Activated CD4-positive, alpha-beta T cell treated with anti-CD3 and anti-CD28 coated beads for 1 hour (primary cell): ENCODE data around the gene FAM216A.
A peak's percentile ranks its signal among the peaks of the same experiment; 100 is the strongest.
"Not testable (repeated sequence)": the region's sequence is repeated elsewhere in the genome, so short reads cannot be mapped to it uniquely, and the experiment has no call there.

Experiments used
- DNase-seq: peaks from one replicate; pipeline ENCODE4 v3.0.0-alpha.2; 2020

FAM216A gene

DNA sequence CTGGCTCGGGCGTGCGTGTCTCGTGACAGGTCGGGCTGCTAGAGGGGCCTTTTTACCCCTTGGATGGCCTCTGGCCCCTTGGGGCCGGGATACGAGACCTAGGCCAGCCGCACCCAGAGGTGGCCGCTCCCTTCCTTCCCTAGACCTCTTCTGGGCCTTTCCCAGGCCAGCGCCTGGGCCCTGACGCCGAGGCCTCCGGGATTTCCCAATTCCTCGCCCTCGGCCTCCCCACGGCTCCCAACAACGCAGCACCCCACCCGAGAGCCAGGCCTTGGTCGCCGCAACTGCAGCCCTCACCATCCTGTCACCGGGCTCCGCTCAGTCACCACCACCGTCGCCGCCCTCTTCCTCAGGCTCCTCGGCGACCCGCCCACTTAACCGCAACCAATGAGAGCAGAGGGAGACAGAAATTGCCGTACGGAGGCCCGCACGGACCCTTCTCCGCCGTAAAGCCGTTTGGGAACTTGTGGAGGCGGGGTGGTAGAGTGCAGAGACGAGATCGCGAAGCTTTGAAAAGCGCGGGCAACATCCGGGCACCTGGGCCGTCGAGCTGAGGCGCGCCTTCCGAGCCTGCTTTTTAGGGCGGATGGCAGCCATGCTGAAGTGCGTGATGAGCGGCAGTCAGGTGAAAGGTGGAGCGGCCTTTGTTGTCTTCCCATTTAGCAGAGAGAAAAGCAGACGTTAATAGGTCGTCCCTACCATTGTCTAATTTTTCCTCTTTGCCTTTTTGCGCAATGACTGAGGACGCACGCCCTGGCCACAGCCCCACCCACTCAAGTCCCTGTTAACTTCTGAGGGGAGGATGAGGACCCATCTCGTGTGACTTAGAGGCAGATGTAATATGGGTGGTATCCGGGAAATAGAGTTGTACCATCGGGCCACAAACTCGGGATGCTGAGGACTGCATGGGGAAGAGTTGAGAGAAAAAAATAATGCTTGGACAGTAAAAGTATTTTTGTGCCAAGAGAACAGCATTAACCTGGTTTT lies 33.4 kb downstream of the FAM216A start, which contains the start of the genes RAD9B and VPS29:
TSS of gene RAD9B (plus strand) at position 580 of the 987 bp plus-strand sequence. CDS start at position 587, 7 bp downstream.
TSS of gene VPS29 (minus strand) at position 360 of the 987 bp plus-strand sequence. CDS start at position 300, 60 bp downstream.
- DNase-seq, result peak; percentile 98

GRCh38 chr12:110503432-110503831 lies 34.8 kb downstream of the FAM216A start:
- no peak for DNase-seq

GRCh38 chr12:110505332-110505731 lies 36.7 kb downstream of the FAM216A start:
- DNase-seq, result no peak

- DNase-seq, result no peak
Measured at GRCh38 chr12:110508071-110508586, 39.5 kb downstream of the FAM216A start.

- no peak for DNase-seq
Measured at GRCh38 chr12:110513842-110514241, 45.2 kb downstream of the FAM216A start.

DNA sequence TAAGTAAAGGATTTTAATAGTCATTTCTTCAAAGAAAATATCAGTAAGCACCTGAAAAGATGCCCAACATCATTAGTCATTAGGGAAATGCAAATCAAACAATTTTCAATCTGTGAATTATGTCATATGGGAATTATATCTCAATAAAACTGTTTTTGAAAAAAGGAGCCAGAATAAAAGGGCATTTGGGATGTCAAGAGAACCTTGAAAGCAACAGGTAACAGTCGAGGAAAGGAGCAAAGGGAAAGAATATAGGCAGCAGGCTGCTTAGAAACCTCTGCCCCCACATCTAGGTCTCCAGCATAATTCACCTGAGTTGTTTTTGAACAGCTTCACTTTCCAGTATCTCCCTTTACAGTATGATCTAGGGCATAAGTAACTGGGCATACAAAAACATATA lies 45.7 kb downstream of the FAM216A start:
- DNase-seq, result no peak

GRCh38 chr12:110516995-110517394 lies 48.4 kb downstream of the FAM216A start:
- no peak for DNase-seq

DNA sequence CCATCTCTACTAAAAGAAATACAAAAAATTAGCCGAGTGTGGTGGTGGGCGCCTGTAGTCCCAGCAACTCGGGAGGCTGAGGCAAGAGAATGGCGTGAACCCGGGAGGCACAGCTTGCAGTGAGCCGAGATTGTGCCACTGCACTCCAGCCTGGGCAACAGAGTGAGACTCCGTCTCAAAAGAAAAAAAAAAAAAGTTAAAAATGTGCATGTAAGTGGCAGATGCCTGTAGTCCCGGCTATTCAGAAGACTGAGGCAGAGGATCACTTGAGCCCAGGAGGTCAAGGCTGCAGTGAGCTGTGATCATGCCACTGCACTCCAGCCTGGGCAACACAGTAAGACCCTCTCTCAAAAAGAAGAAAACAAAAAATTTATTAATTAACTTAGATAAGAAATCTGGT lies 49.4 kb downstream of the FAM216A start:
- not testable (repeated sequence) for DNase-seq

DNA sequence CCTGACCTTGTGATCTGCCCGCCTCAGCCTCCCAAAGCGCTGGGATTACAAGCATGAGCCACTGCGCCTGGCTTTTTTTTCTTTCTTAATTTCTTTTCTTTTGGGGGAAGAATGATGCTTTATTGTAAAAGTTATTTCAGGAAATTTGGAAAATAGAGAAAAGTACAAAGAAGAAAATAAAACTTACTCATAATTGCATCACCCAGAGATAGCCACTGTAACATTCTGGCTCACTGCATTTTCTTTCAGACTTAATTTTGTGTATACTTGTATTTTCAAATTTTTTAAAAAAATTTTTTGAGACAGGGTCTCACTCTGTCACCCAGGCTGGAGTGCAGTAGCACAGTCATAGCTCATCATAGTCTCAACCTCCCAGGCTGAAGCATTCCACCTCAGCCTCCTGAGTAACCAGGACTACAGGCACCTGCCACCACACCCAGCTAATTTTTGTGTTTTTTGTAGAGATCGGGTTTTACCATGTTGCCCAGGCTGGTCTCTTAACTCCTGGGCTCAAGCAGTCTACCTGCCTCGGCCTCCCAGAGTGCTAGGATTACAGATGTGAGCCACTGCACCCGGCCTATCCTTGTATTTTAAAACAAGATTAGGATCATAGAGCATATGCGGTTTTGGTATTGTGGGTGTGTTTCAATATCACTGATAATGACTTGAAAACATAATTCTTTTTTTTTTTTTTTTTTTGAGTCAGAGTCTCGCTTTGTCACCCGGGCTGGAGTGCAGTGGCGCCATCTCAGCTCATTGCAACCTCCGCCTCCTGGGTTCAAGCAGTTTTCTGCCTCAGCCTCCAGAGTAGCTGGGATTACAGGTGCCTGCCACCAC lies 52.4 kb downstream of the FAM216A start:
- DNase-seq, result not testable (repeated sequence)

GRCh38 chr12:110528277-110528839 lies 59.7 kb downstream of the FAM216A start:
- no peak for DNase-seq

GRCh38 chr12:110530511-110530910 lies 61.9 kb downstream of the FAM216A start:
- DNase-seq, result no peak

DNA sequence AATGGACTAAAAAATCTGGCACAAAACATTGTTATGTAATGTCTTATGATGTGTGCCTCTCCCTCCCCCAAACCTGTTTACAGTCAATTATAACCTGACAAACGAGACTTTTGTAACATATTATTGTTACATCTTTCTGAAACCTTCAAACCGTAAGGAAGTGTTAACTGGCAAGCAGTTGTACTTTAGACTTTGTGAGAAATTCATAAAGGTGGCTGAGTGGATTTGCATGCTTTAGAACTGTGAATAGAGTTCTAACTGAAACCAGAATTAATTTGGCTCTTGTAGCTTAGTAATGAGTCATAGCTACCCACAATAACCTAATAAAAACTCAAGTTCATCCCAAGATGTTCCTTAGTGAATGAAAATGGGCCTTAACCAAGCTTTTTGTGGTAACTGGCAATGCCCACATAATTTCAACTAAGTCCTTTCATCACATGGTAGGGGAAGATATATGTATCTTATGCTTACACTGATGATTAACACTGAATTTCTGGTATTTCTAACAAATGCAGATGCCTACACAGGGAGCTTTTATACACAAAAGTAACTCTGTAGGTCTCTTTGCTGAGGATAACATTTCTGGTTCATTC lies 63.2 kb downstream of the FAM216A start:
- DNase-seq, result no peak

DNA sequence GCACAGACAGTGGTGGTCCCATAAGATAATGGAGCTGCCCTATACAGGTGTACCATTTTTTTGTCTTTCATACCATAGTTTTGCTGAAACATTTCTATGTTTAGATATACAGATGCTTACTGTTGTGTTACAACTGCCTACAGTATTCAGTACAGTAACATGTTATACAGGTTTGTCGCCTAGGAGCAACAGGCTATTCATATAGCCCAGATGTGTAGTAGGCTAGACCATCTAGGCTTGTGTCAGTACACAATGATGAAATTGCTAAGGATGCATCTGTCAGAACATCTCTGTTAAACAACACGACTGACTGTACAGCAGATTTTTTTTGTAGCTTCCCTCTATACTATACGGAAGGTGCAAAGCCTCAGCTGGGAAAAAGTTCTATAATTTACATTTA lies 64.0 kb downstream of the FAM216A start:
- no peak for DNase-seq

- no peak for DNase-seq
Measured at GRCh38 chr12:110533607-110534006, 65.0 kb downstream of the FAM216A start.

GRCh38 chr12:110534811-110535210 lies 66.2 kb downstream of the FAM216A start:
- DNase-seq, result no peak

DNA sequence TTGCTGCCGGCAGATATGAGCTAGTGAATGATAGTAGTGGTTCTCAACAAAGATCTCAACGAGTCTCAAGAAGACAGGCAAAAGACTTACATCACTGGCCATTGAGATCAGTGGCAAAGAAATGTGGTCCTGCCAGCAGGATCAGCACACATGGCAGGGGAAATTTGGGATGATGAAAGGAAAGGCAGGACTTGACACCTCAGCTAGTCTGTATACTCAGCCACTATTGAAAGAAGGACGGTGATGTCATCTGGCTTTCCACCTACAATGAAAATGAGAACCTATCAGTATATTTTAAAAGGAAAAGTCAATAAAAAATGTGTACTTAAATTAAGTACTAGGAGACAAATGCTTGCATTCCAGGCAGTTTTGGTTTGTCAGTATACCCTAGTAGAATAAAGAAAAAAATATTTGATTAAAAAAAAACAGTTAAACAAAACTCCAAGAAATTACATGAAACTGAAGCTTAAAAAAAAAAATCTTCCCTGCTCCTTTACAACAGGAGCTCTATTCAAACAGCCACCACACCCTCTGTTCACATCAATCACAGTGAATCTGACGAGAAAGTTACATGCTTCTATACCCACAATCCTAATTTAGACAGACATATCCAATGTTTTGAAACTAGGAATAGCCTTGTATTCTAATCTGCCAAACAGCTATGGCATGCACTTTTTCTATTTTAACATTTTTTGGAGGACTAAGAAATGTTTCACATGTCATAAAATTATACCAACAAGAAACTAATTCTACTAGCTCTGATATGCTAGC lies 68.4 kb downstream of the FAM216A start:
- DNase-seq, result no peak

- no peak for DNase-seq
Measured at GRCh38 chr12:110537605-110538409, 69.2 kb downstream of the FAM216A start.

DNA sequence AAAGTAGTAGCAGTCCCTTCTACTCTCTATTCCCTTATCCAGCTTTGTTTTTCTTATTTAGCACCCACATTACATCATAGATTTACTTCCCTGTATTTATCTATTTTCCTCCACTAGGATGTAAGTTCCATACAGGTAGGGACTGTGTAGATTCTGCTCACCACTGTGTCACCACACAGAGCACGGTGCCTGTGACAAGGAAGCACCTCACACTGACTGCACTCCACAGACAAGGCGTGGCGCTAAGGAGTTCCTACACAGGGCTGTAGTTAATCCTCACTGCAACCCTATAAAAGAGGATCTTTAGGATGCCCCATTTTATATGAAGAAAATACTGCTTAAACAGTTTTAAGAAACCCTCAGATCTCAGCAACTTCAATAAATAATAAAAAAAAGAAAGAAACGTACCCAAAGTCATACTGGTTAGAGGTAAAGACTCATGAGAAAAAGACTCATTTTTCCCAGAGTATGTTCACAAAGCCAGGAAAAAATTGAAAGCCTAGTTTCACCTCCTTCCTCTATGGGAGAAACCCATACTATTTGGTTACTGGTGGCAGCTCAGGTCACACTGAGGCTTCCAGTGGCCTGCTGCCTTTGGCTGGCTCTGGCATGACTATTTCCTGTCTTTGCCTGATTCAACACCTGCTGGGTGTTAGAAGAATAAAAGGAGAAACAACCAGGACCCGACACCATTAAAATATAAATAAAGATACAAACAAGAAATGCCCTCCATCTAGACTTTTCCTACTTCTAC lies 70.4 kb downstream of the FAM216A start:
- no peak for DNase-seq
